HCT116 (cell line): ENCODE data around the gene PNMT. TPM values are rescaled to one million over a fixed set of nuclear protein-coding genes. Genes with fewer than 3 reads are reported as not detected.

Experiments
- ATAC-seq: fragments of 200-7000 bp; cut with Tn5 transposase; 2 replicates; pipeline ENCODE4 v1.9.1; 2020; ENCODE audit warnings: mild to moderate bottlenecking, moderate library complexity
- BruUV-seq: library from RNA; stranded (reverse); fragments of 400-500 nt; replicated peaks from 2 replicates; lab custom pipeline; 2021; lab: Mats Ljungman, UMichigan
- CTCF ChIA-PET: fragments of 300-600 bp; sonication (Branson Sonifier 250); formaldehyde crosslinking; loops from one replicate; lab custom pipeline; 2021; ENCODE audit warnings: antibody characterized with exemption; lab: Charles Lee
- POLR2A ChIA-PET: fragments of 300-600, 350-600 bp; sonication (Branson Sonifier 250); formaldehyde crosslinking; loops from one replicate; lab custom pipeline; 2021; ENCODE audit warnings: antibody characterized with exemption; lab: Charles Lee
- RAD21 ChIA-PET, 2 experiments: fragments of 300-600 bp; sonication (Branson Sonifier 250); formaldehyde crosslinking; loops; one replicate each; lab custom pipeline; 2023; ENCODE audit warnings: low total read pairs in 2 of 2; ENCODE audit not compliant: uncharacterized antibody in 2 of 2, unreplicated experiment in 2 of 2, low non-redundant PET in 1 of 2; lab: Charles Lee
- DNase-seq: peaks from one replicate; pipeline ENCODE4 v3.0.0-alpha.2; 2010; ENCODE audit warnings: low read depth, low spot score
- H2AFZ ChIP-seq: fragments of 200-600 bp; shearing (Covaris generic), sonication (generic); 2 replicates; pipeline ENCODE4 v1.6.1; 2017; ENCODE audit warnings: low read depth, mixed run types, mixed read lengths, antibody characterized with exemption, low read length; ENCODE audit not compliant: poor library complexity, severe bottlenecking
- H3K27ac ChIP-seq: 2 replicates; pipeline ENCODE4 v1.5.1; 2012; ENCODE audit warnings: low read depth, low read length
- H3K27me3 ChIP-seq: fragments of 200-600 bp; sonication (generic); 2 replicates; pipeline ENCODE4 v1.6.1; 2016; ENCODE audit warnings: mixed run types, low read length, mixed read lengths; ENCODE audit not compliant: insufficient read depth
- H3K36me3 ChIP-seq, 2 experiments: fragments of 200-500 bp in 1 of 2; fragments of 200-600 bp in 1 of 2; sonication (Bioruptor generic) in 1 of 2; sonication (generic) in 1 of 2; 2 replicates each; pipeline versions ENCODE4 v1.5.1 to v1.6.1; 2014 to 2016; ENCODE audit warnings: low read length in 2 of 2, inconsistent platforms in 1 of 2, mixed read lengths in 1 of 2, mixed run types in 1 of 2; ENCODE audit not compliant: insufficient read depth in 2 of 2, control insufficient read depth in 1 of 2
- H3K4me1 ChIP-seq, 2 experiments: fragments of 200-600 bp in 1 of 2; sonication (generic) in 1 of 2; 2 replicates each; pipeline versions ENCODE4 v1.5.1 to v1.6.1; 2012 to 2017; ENCODE audit warnings: low read length in 2 of 2, inconsistent platforms in 1 of 2, mild to moderate bottlenecking in 1 of 2, mixed read lengths in 1 of 2, mixed run types in 1 of 2, moderate library complexity in 1 of 2; ENCODE audit not compliant: insufficient read depth in 2 of 2, control insufficient read depth in 1 of 2
- H3K4me2 ChIP-seq: fragments of 200-600 bp; sonication (generic); 2 replicates; pipeline ENCODE4 v1.6.1; 2017; ENCODE audit warnings: mixed run types, low read length, mixed read lengths
- H3K4me3 ChIP-seq, 2 experiments: fragments of 200-600 bp in 1 of 2; sonication (generic) in 1 of 2; replicated peaks in 1 of 2; 2 replicates each; pipeline ENCODE4 v1.5.1; 2011 to 2016; ENCODE audit warnings: low read length in 2 of 2, control low read depth in 1 of 2, low read depth in 1 of 2, mild to moderate bottlenecking in 1 of 2, mixed read lengths in 1 of 2, mixed run types in 1 of 2
- H3K79me2 ChIP-seq: fragments of 200-600 bp; sonication (generic); 2 replicates; pipeline ENCODE4 v1.6.1; 2017; ENCODE audit warnings: mild to moderate bottlenecking, mixed run types, low read length, moderate library complexity, mixed read lengths; ENCODE audit not compliant: insufficient read depth
- H3K9ac ChIP-seq: fragments of 200-600 bp; sonication (generic); 2 replicates; pipeline ENCODE4 v1.6.1; 2016; ENCODE audit warnings: low read length, mixed read lengths
- H3K9me2 ChIP-seq: fragments of 200-600 bp; sonication (generic), shearing (Covaris generic); 2 replicates; pipeline ENCODE4 v1.6.1; 2017; ENCODE audit warnings: mixed run types, mild to moderate bottlenecking, moderate library complexity; ENCODE audit not compliant: insufficient read depth
- H3K9me3 ChIP-seq, 2 experiments: fragments of 200-500 bp in 1 of 2; fragments of 200-600 bp in 1 of 2; sonication (Bioruptor generic) in 1 of 2; sonication (generic) in 1 of 2; 2 replicates each; pipeline ENCODE4 v1.6.1; 2014 to 2017; ENCODE audit warnings: low read length in 2 of 2, mixed read lengths in 2 of 2, inconsistent platforms in 1 of 2, low read depth in 1 of 2, mild to moderate bottlenecking in 1 of 2, mixed run types in 1 of 2, moderate library complexity in 1 of 2; ENCODE audit not compliant: control insufficient read depth in 1 of 2, insufficient read depth in 1 of 2
- H4K20me1 ChIP-seq: fragments of 200-600 bp; sonication (generic), shearing (Covaris generic); 2 replicates; pipeline ENCODE4 v1.6.1; 2017; ENCODE audit warnings: mixed run types, mild to moderate bottlenecking, moderate library complexity; ENCODE audit not compliant: insufficient read depth
- ATF3 ChIP-seq: IDR thresholded peaks from 2 replicates; pipeline ENCODE4 v1.6.1; 2012
- CBX3 ChIP-seq: IDR thresholded peaks from 2 replicates; pipeline ENCODE4 v1.6.1; 2012; ENCODE audit warnings: low read depth
- EZH2 ChIP-seq: fragments of 200-600 bp; sonication (generic); IDR thresholded peaks from 2 replicates; pipeline ENCODE4 v1.6.1; 2017; ENCODE audit warnings: antibody characterized with exemption, mixed run types
- MAX ChIP-seq: IDR thresholded peaks from 2 replicates; pipeline ENCODE4 v1.6.1; 2012
- REST ChIP-seq: IDR thresholded peaks from 2 replicates; pipeline ENCODE4 v1.6.1; 2012; ENCODE audit warnings: low read depth
- SIN3A ChIP-seq: IDR thresholded peaks from 2 replicates; pipeline ENCODE4 v1.6.1; 2012; ENCODE audit warnings: low read depth
- SP1 ChIP-seq: IDR thresholded peaks from 2 replicates; pipeline ENCODE4 v1.6.1; 2012; ENCODE audit warnings: low read depth
- TCF7L2 ChIP-seq: IDR thresholded peaks from 2 replicates; pipeline ENCODE4 v1.7.0; 2011; ENCODE audit warnings: borderline replicate concordance, inconsistent platforms; ENCODE audit not compliant: insufficient read depth, insufficient read length; ENCODE audit errors: extremely low read depth
- intact Hi-C: fragments of 100-400 bp; cut with micrococcal nuclease; formaldehyde crosslinking; loops from 2 replicates; pipeline ENCODE4 v1.10.0; 2022
- total RNA-seq: library from RNA; stranded (reverse); gene quantifications from one replicate; pipeline ENCODE4 v1.2.1, GENCODE V29; 2021; ENCODE audit not compliant: unreplicated experiment

Gene PNMT
- total RNA-seq, 1 experiment from 2014 or later: not detected

- Histone ChIP-seq H3K4me2 (no peak overlapping the region), H3K27ac (no peak overlapping the region), H3K9me3 (no peaks in the 10 kb centered on the region), H3K79me2 (peaks cover 7% of the 10 kb centered on the region; the same call in 1 of the 2 replicates), H3K4me3 (no peak overlapping the region), H3K4me1 (peaks cover 13 to 56% of the 10 kb centered on the region in 2 experiments), H3K36me3 (no peaks in the 10 kb centered on the region; a peak in 1 of 4 replicates), H3K27me3 (no peaks in the 10 kb centered on the region), H3K9ac (no peak overlapping the region), H4K20me1 (no peaks in the 10 kb centered on the region), H3K9me2 (no peaks in the 10 kb centered on the region), H2AFZ (no peak overlapping the region)
- ATAC-seq: no peak
- intact Hi-C loops: no loop called here
- no peak for DNase-seq
- ChIA-PET POLR2A (interaction anchor here (1.3 kb wide), 1 partner anchor 9 kb away, joined by 3 read pairs; no protein-coding TSS in a partner anchor), RAD21 (interaction anchor here in 1 of 2 experiments (1.5 kb wide), 1 partner anchor 30 kb away, joined by 3 read pairs; no protein-coding TSS in a partner anchor), CTCF (interaction anchor here (1.4 to 3.6 kb wide), 9 partner anchors 14 to 104 kb away, joined by 4 to 30 read pairs (median 9); no protein-coding TSS in a partner anchor)
- no TSS peak for BruUV-seq
- no peak for TF ChIP-seq CBX3
- TF ChIP-seq SP1: no peak
- TF ChIP-seq SIN3A: no peak
- TF ChIP-seq ATF3: no peak
- TF ChIP-seq REST: no peak
- no peak for TF ChIP-seq TCF7L2
- no peak for TF ChIP-seq MAX
- no peak for TF ChIP-seq EZH2
Measured at GRCh38 chr17:39651923-39652586, 16.2 kb upstream of the PNMT start.
